Neutrophil (primary cell): ENCODE measurements around the gene SLC6A9.

Experiments used
- H3K27ac ChIP-seq: fragments of 200-600 bp; sonication (generic); 2 replicates; pipeline ENCODE4 v1.5.1; 2016; ENCODE audit warnings: mild to moderate bottlenecking, moderate library complexity
- H3K27me3 ChIP-seq: fragments of 200-600 bp; sonication (generic); 2 replicates; pipeline ENCODE4 v1.6.0; 2016; ENCODE audit warnings: mild to moderate bottlenecking
- H3K36me3 ChIP-seq: fragments of 200-600 bp; sonication (generic); 2 replicates; pipeline ENCODE4 v1.5.1; 2017
- H3K4me1 ChIP-seq, 2 experiments: fragments of 200-600 bp in 1 of 2; sonication (generic) in 1 of 2; 1 replicate in 1 of 2; 2 replicates in 1 of 2; pipeline versions ENCODE4 v1.5.1 to v1.6.1; 2013 to 2016; ENCODE audit warnings: low read depth in 1 of 2, low read length in 1 of 2, mild to moderate bottlenecking in 1 of 2, moderate library complexity in 1 of 2; ENCODE audit not compliant: control insufficient read depth in 1 of 2, insufficient read depth in 1 of 2
- H3K4me3 ChIP-seq, 2 experiments: fragments of 200-600 bp in 1 of 2; sonication (generic) in 1 of 2; 1 replicate in 1 of 2; 2 replicates in 1 of 2; pipeline ENCODE4 v1.5.1; 2013 to 2016; ENCODE audit warnings: low read depth in 1 of 2, low read length in 1 of 2, mild to moderate bottlenecking in 1 of 2, moderate library complexity in 1 of 2
- H3K9me3 ChIP-seq: fragments of 200-600 bp; sonication (generic); 2 replicates; pipeline ENCODE4 v1.5.1; 2016
- TF ChIP-seq, protein P1 (sequence below): fragments of 200-600 bp; sonication (generic); IDR thresholded peaks from 2 replicates; pipeline ENCODE4 v1.5.1; 2016; ENCODE audit warnings: antibody characterized with exemption

SLC6A9 gene

DNA sequence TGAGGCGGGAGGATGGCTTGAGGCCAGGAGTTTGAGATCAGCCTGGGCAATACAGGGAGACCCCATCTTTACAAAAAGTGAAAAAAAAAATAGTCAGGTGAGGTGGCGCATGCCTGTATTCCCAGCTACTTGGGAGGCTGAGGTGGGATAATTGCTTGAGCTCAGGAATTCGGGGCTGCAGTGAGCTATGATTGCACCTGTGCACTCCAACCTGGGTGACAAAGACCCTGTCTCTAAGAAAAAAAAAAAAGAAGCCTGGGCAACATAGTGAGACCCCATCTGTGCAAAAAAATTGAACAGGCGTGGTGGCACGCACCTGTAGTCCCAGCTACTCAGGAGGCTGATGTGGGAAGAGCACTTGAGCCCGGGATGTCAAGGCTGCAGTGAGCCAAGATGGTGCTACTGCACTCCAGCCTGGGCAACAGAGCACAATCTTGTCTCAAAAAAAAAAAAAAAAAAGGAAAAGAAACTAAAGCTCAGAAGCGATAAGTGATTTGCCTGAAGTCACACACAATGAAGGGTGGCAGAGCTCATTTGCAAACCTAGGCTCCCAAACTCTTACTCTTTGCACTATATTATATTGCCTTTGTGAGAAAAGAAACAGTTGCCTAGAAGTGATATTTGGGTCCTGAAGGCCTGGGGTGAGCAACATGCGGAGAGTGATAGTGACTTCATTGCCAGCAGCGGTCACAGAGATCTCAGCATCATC is 37.9 kb downstream of the SLC6A9 start:
- TF ChIP-seq, protein P1, sequence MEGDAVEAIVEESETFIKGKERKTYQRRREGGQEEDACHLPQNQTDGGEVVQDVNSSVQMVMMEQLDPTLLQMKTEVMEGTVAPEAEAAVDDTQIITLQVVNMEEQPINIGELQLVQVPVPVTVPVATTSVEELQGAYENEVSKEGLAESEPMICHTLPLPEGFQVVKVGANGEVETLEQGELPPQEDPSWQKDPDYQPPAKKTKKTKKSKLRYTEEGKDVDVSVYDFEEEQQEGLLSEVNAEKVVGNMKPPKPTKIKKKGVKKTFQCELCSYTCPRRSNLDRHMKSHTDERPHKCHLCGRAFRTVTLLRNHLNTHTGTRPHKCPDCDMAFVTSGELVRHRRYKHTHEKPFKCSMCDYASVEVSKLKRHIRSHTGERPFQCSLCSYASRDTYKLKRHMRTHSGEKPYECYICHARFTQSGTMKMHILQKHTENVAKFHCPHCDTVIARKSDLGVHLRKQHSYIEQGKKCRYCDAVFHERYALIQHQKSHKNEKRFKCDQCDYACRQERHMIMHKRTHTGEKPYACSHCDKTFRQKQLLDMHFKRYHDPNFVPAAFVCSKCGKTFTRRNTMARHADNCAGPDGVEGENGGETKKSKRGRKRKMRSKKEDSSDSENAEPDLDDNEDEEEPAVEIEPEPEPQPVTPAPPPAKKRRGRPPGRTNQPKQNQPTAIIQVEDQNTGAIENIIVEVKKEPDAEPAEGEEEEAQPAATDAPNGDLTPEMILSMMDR, result no peak
- no peak overlapping the region for H3K27ac ChIP-seq

DNA sequence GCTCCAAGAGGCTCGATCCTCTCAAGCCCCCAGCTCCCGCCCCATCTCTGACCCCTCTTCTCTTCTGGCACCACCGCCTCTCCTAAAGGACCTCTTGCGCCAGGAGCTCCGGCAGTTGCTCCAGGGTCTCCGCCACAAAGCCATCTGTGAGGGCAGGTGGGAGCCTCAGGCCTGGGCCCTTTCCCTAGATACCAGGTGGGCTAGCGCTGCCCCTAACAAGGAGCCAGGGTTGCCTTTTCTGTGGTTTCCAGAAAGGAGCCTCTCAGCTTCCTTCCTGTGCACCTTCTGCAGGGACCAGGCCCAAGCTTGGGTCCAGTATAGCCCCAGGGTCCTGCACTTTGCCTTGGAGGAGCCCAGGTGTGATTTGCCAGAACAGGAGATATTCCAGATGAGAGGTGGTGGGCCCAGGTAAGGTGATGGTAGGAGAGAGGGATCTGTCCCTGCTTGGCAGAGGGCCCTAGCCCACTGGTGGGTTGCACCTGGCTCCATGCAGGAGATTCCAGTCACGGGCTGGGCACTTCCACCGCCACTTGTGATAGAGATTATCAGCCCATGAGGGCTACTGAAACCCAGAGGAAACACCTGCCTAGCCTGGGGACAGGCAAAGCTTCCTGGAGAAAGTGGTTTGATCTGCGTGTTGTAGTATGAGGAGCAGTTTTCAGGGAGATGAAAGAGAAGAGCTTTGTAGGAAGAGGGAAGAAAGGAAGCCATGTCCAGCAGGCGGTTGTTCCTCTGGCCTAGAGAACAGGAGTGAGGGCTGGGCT is 38.8 kb downstream of the SLC6A9 start:
- Histone ChIP-seq H3K27ac (no peak overlapping the region), H3K4me3 (peak overlapping the region; percentile 91 to 93), H3K27me3 (no peaks in the 10 kb centered on the region), H3K36me3 (no peaks in the 10 kb centered on the region), H3K4me1 (peaks cover 16 to 17% of the 10 kb centered on the region in 2 experiments), H3K9me3 (no peaks in the 10 kb centered on the region)
- TF ChIP-seq, protein P1, result no peak

More for the DNA sequence above, 37.9 kb downstream of the SLC6A9 start:
- Histone ChIP-seq H3K9me3 (no peaks in the 10 kb centered on the region), H3K4me3 (no peak overlapping the region), H3K27me3 (no peaks in the 10 kb centered on the region), H3K4me1 (peaks cover 16 to 17% of the 10 kb centered on the region in 2 experiments), H3K36me3 (no peaks in the 10 kb centered on the region)

DNA sequence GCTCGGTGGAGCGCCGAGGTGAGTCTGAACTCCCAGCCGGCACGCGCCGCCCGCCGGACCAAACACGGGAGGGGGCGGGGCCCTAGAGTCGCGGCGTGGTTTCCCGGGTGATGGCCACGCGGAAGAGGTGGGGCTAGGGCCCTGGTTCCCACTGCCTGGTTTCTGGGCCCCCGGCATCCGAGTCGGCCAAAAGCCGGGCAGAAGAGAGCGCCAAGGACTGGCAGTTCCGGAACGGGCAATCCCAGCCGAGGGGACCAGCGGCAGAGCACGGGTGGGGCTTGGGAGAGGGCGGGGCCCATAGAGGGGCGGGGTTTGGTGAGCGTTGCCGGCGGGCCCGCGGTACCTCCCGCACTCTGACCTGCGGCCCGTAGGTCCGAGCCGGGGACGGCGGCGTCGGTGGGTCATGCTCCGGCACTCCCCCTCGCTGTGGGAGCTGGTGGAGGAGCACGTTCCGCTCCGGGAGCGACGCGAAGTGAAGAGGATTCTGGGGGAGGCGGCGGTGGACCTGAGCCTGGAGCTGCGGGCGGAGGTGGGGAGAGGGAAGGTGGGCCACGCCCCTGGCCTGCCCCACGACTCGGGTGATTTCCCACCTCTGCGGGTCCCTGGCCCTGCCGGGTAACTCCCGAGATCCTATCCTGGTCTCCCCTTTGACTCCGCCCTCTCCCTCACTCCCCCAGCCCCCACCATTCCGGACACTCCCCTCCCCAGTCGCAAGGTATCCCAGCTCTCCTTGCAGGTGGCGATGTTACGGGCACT is 39.6 kb downstream of the SLC6A9 start, which contains the start of gene CCDC24:
CCDC24 (plus strand) TSS at position 124 of the 756 bp plus-strand sequence; CDS start at position 404, 280 bp downstream.
- TF ChIP-seq, protein P1, result no peak
- H3K27me3 ChIP-seq, result no peaks in the 10 kb centered on the region
- no peaks in the 10 kb centered on the region for H3K9me3 ChIP-seq
- peak within 1 kb of the TSS; percentile 77 for H3K27ac ChIP-seq
- H3K4me3 ChIP-seq, result peak within 1 kb of the TSS; percentile 91 to 93
- peaks cover 16 to 17% of the 10 kb centered on the region in 2 experiments for H3K4me1 ChIP-seq
- no peaks in the 10 kb centered on the region for H3K36me3 ChIP-seq

DNA sequence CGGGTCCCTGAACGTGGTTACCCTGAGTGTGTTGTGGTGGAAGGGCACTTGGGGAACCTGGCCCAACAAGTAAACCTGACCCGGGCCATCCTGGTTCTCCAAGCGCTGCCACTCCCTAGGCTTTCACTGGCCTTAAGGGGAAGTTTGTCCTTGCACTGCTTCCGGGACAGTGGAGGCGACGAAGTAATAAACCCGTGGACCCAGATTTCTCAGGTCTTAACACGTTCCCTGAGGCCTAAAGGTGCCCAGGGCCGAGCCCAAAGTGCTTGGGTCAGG is 40.1 kb downstream of the SLC6A9 start:
- Histone ChIP-seq H3K9me3 (no peaks in the 10 kb centered on the region), H3K27me3 (no peaks in the 10 kb centered on the region), H3K27ac (peak overlapping the region; percentile 77), H3K4me3 (peak overlapping the region; percentile 91 to 93), H3K36me3 (no peaks in the 10 kb centered on the region), H3K4me1 (peaks cover 16 to 17% of the 10 kb centered on the region in 2 experiments)
- TF ChIP-seq, protein P1, result no peak

DNA sequence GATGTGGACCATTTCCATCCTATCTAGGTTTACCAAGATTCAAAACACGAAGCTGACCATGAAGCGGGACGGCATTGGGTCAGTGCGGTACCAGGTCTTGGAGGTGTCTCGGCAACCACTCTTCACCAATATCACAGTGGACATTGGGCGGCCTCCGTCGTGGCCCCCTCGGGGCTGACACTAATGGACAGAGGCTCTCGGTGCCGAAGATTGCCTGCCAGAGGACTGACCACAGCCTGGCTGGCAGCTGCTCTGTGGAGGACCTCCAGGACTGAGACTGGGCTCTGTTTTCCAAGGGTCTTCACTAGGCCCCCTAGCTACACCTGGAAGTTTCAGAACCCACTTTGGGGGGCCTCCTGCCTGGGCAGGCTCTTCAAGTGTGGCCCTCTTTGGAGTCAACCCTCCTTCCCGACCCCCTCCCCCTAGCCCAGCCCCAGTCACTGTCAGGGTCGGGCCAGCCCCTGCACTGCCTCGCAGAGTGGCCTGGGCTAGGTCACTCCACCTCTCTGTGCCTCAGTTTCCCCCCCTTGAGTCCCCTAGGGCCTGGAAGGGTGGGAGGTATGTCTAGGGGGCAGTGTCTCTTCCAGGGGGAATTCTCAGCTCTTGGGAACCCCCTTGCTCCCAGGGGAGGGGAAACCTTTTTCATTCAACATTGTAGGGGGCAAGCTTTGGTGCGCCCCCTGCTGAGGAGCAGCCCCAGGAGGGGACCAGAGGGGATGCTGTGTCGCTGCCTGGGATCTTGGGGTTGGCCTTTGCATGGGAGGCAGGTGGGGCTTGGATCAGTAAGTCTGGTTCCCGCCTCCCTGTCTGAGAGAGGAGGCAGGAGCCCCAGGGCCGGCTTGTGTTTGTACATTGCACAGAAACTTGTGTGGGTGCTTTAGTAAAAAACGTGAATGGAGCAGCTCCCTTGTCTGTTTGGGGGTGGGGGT is 40.7 kb downstream of the SLC6A9 start:
- H3K27ac ChIP-seq, result peak overlapping the region; percentile 77
- H3K36me3 ChIP-seq, result no peaks in the 10 kb centered on the region
- no peaks in the 10 kb centered on the region for H3K27me3 ChIP-seq
- no peaks in the 10 kb centered on the region for H3K9me3 ChIP-seq
- TF ChIP-seq, protein P1, result no peak
- H3K4me3 ChIP-seq, result peak overlapping the region; percentile 91 to 93
- peaks cover 16 to 17% of the 10 kb centered on the region in 2 experiments for H3K4me1 ChIP-seq
